Sciatic nerve (tissue), 2 donors: ENCODE measurements around the gene SGCB. TPM values are rescaled to one million over a fixed set of nuclear protein-coding genes. Genes with fewer than 3 reads are reported as not detected.
"Not testable (repeated sequence)": the region's sequence is repeated elsewhere in the genome, so short reads cannot be mapped to it uniquely, and the experiment has no call there.

ENCODE experiments used
- ATAC-seq: fragments of 200-7000 bp; cut with Tn5 transposase; one replicate; pipeline ENCODE4 v1.9.1; 2020; ENCODE audit warnings: mild to moderate bottlenecking, moderate library complexity
- DNase-seq: peaks from one replicate; pipeline ENCODE4 v3.0.0-alpha.2; 2020; ENCODE audit warnings: low spot score
- intact Hi-C: fragments of 100-400 bp; cut with DNase I; formaldehyde crosslinking; loops from one replicate; pipeline ENCODE4 v1.14.2; 2022
- total RNA-seq: library from RNA; stranded (reverse); fragmentation: NEBNext Ultra II Directional; extraction: Animal tissue kit (Norgen Biotek cat#: 25700); gene quantifications from one replicate; pipeline ENCODE4 v1.2.1, GENCODE V29; 2021
- donor health status: DM: no; HTN: no; CAD: no.
- donor health status: DM: no; HTN: no; CAD: no.

Gene SGCB
- total RNA-seq: 154 TPM

- DNase-seq: peak; percentile 82
- ATAC-seq: peak; percentile 92
- intact Hi-C loops: no loop called here
These were observed at the start of gene SGCB for GRCh38 chr4:52038103-52038912. SGCB (minus strand) TSS chr4:52038299; CDS start chr4:52038259, 40 bp downstream.

GRCh38 chr4:52086425-52086824 is 48.3 kb upstream of the SGCB start:
- DNase-seq, intact Hi-C loops, ATAC-seq: not testable (repeated sequence)

GRCh38 chr4:52081216-52081615 is 43.1 kb upstream of the SGCB start:
- intact Hi-C loops: no loop called here
- no peak for DNase-seq
- ATAC-seq: no peak

GRCh38 chr4:52079659-52080058 is 41.6 kb upstream of the SGCB start:
- intact Hi-C loops: no loop called here
- DNase-seq (no peak), ATAC-seq (no peak)

- peak; percentile 73 for ATAC-seq
- intact Hi-C loops: no loop called here
- DNase-seq: no peak
These were observed 38.6 kb upstream of the SGCB start for GRCh38 chr4:52076731-52077130.

GRCh38 chr4:52071791-52072546 is 33.9 kb upstream of the SGCB start:
- no peak for ATAC-seq
- intact Hi-C loops: no loop called here
- DNase-seq: no peak

GRCh38 chr4:52069571-52069970 is 31.5 kb upstream of the SGCB start:
- ATAC-seq (no peak), DNase-seq (no peak)
- intact Hi-C loops: no loop called here

GRCh38 chr4:52059372-52059771 is 21.3 kb upstream of the SGCB start:
- ATAC-seq (peak; percentile 81), DNase-seq (no peak)
- intact Hi-C loops: no loop called here

- no peak for ATAC-seq
- intact Hi-C loops: no loop called here
- DNase-seq: no peak
These were observed 20.2 kb upstream of the SGCB start for GRCh38 chr4:52058275-52058674.

GRCh38 chr4:52057196-52057595 is 19.1 kb upstream of the SGCB start:
- DNase-seq: no peak
- ATAC-seq: no peak
- intact Hi-C loops: no loop called here

GRCh38 chr4:52054254-52054653 is 16.2 kb upstream of the SGCB start:
- no peak for ATAC-seq
- intact Hi-C loops: no loop called here
- no peak for DNase-seq

- intact Hi-C loops: no loop called here
These were observed 14.3 kb upstream of the SGCB start for GRCh38 chr4:52052475-52052780.

GRCh38 chr4:52051615-52052474 is 13.7 kb upstream of the SGCB start:
- intact Hi-C loops: no loop called here
- DNase-seq (peak; percentile 76), ATAC-seq (peak; percentile 92)

More at GRCh38 chr4:52052475-52052780, 14.3 kb upstream of the SGCB start:
- DNase-seq (no peak), ATAC-seq (no peak)

- peak; percentile 54 for DNase-seq
- intact Hi-C loops: no loop called here
- ATAC-seq: peak; percentile 77
These were observed 13.1 kb upstream of the SGCB start, which contains the start of gene SPATA18 for GRCh38 chr4:52051213-52051614. SPATA18 (plus strand) TSS chr4:52051304; CDS start chr4:52051705, 401 bp downstream.

- intact Hi-C loops: no loop called here
- ATAC-seq (no peak), DNase-seq (no peak)
These were observed 11.2 kb upstream of the SGCB start for GRCh38 chr4:52049266-52049665.

- ATAC-seq (no peak), DNase-seq (no peak)
- intact Hi-C loops: no loop called here
These were observed 6.9 kb upstream of the SGCB start for GRCh38 chr4:52045028-52045427.

- DNase-seq (peak; percentile 61), ATAC-seq (peak; percentile 59)
- intact Hi-C loops: no loop called here
These were observed 403 bp downstream of the SGCB start for GRCh38 chr4:52037689-52038102.

- intact Hi-C loops: no loop called here
- no peak for ATAC-seq
These were observed 1.1 kb downstream of the SGCB start for GRCh38 chr4:52036886-52037530.

GRCh38 chr4:52035190-52035589 is 2.9 kb downstream of the SGCB start:
- intact Hi-C loops: no loop called here
- ATAC-seq (no peak), DNase-seq (no peak)

More at GRCh38 chr4:52036886-52037530, 1.1 kb downstream of the SGCB start:
- DNase-seq: no peak
